Mucosa of descending colon (tissue), 3 donors: ENCODE results near the gene KDM8. TPM values are rescaled to one million over a fixed set of nuclear protein-coding genes. Genes with fewer than 3 reads are reported as not detected.

Source experiments
- ATAC-seq: fragments of 200-7000 bp; cut with Tn5 transposase; one replicate; pipeline ENCODE4 v1.9.1; 2020; ENCODE audit warnings: mild to moderate bottlenecking, moderate library complexity
- DNase-seq, 3 donors: peaks; one replicate each; pipeline ENCODE4 v3.0.0-alpha.2; 2020
- H3K36me3 ChIP-seq: fragments of 200-600 bp; one replicate; pipeline ENCODE4 v1.8.0; 2021; ENCODE audit warnings: low read depth, mild to moderate bottlenecking
- H3K4me1 ChIP-seq: fragments of 200-600 bp; one replicate; pipeline ENCODE4 v1.8.0; 2021; ENCODE audit warnings: low read depth, mild to moderate bottlenecking
- H3K4me3 ChIP-seq: fragments of 200-600 bp; one replicate; pipeline ENCODE4 v1.8.0; 2021; ENCODE audit warnings: mild to moderate bottlenecking
- H3K9me3 ChIP-seq: fragments of 200-600 bp; one replicate; pipeline ENCODE4 v1.8.0; 2021; ENCODE audit warnings: mild to moderate bottlenecking
- CTCF ChIP-seq: fragments of 200-600 bp; IDR thresholded peaks from one replicate; pipeline ENCODE4 v1.8.0; 2022; ENCODE audit warnings: antibody characterized with exemption, mild to moderate bottlenecking
- intact Hi-C, 2 donors: fragments of 100-400 bp; cut with DNase I in 1 of 2; cut with micrococcal nuclease in 1 of 2; formaldehyde crosslinking; loops; one replicate each; pipeline versions ENCODE4 v1.11.0 to v1.11.1; 2022; cut with DNase I, micrococcal nuclease
- total RNA-seq, 3 donors: library from RNA; stranded (reverse); fragmentation: NEBNext Ultra II Directional in 2 of 3; extraction: Animal tissue kit (Norgen Biotek cat#: 25700) in 2 of 3; gene quantifications; one replicate each; pipeline versions ENCODE4 v1.2.1 to v1.2.4, GENCODE V29; 2021 to 2023
- donor health status: DM: no; HTN: no; CAD: no; lungs with moderate emphysema.
- donor health status: DM: no; HTN: no; CAD: no.
- donor health status: DM: no; HTN: yes; CAD: no.

The KDM8 gene
- total RNA-seq, 3 donors from 2014 or later = 8.7 to 12.9 (median 8.9) TPM

- no peaks in the 10 kb centered on the region for H3K36me3 ChIP-seq
- TF ChIP-seq CTCF = no peak
- H3K9me3 ChIP-seq = peaks cover 20% of the 10 kb centered on the region
- no peak overlapping the region for H3K4me3 ChIP-seq
- H3K4me1 ChIP-seq = no peaks in the 10 kb centered on the region
- DNase-seq = no peak
- no peak for ATAC-seq
- intact Hi-C loops = no loop called here
These were observed 37.8 kb upstream of the KDM8 start for GRCh38 chr16:27165576-27165975.

DNA sequence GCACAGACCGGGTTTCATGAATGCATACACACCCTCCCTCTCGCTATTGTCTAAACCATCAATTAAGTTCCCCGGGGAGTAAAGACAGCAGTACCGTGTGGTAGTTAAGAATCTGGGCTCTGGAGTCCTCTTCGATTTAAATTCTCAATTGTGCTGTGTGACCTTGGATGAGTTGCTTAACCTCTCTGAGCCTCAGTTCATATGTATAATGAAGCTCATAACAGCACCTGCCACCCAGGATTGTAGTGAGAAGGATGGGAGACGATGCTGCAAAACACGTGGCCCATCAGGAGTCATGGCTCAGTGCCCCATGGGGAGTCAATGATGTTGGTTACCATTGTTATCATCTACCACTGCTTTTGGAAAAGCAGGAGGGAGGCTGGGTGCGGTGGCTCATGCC, 34.5 kb upstream of the KDM8 start:
- H3K9me3 ChIP-seq = peaks cover 3% of the 10 kb centered on the region
- H3K4me3 ChIP-seq = no peak overlapping the region
- peaks cover under 1% of the 10 kb centered on the region for H3K4me1 ChIP-seq
- intact Hi-C loops = no loop called here
- no peak for DNase-seq
- no peak for TF ChIP-seq CTCF
- ATAC-seq = no peak
- no peaks in the 10 kb centered on the region for H3K36me3 ChIP-seq

GRCh38 chr16:27169511-27170071, 33.7 kb upstream of the KDM8 start:
- no peaks in the 10 kb centered on the region for H3K36me3 ChIP-seq
- peak in 1 of 3 donors; percentile 43 for DNase-seq
- H3K9me3 ChIP-seq = no peaks in the 10 kb centered on the region
- peaks cover 4% of the 10 kb centered on the region for H3K4me1 ChIP-seq
- intact Hi-C loops = no loop called here
- no peak overlapping the region for H3K4me3 ChIP-seq
- ATAC-seq = peak; percentile 71
- TF ChIP-seq CTCF = no peak

DNA sequence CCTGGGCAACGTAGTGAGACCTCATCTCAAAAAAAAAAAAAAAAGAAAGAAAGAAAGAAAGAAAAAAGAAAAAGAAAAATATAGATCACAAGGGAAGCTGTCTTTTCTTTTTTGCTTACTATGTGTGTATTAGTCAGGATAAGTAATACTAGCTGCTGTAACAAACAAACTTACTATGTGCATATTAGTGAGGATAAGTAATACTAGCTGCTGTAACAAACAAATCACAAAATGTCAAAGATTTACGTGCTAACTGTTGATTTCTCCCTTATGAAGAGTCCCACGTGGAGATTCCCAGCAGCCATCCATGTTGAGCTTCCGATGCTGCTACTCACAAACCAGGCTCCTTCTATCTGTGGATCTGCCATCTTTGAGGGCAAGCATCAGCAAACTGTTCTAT, 31.7 kb upstream of the KDM8 start:
- no peak for TF ChIP-seq CTCF
- intact Hi-C loops = no loop called here
- Histone ChIP-seq H3K4me1 (peaks cover 4% of the 10 kb centered on the region), H3K4me3 (no peak overlapping the region), H3K36me3 (no peaks in the 10 kb centered on the region), H3K9me3 (no peaks in the 10 kb centered on the region)
- no peak for DNase-seq
- no peak for ATAC-seq

- H3K36me3 ChIP-seq = no peaks in the 10 kb centered on the region
- no peak for TF ChIP-seq CTCF
- peak; percentile 75 for ATAC-seq
- intact Hi-C loops = no loop called here
- H3K9me3 ChIP-seq = no peaks in the 10 kb centered on the region
- no peak overlapping the region for H3K4me3 ChIP-seq
- peak; percentile 24 to 69 (median 45) for DNase-seq
- peaks cover 4% of the 10 kb centered on the region for H3K4me1 ChIP-seq
These were observed 29.3 kb upstream of the KDM8 start for GRCh38 chr16:27174007-27174406.

- Histone ChIP-seq H3K4me1 (peaks cover 4% of the 10 kb centered on the region), H3K9me3 (no peaks in the 10 kb centered on the region), H3K36me3 (no peaks in the 10 kb centered on the region), H3K4me3 (no peak overlapping the region)
- ATAC-seq = peak; percentile 14
- intact Hi-C loops = loop anchor here (5.0 kb wide), 2 partner anchors 193 to 283 kb away; no protein-coding TSS in a partner anchor
- TF ChIP-seq CTCF = no peak
- DNase-seq = no peak
These were observed 28.5 kb upstream of the KDM8 start for GRCh38 chr16:27174798-27175197.
